ENCODE results near the gene PPM1F. TPM values are rescaled to one million over a fixed set of nuclear protein-coding genes. Genes with fewer than 3 reads are reported as not detected.

The PPM1F gene
- polyA plus RNA-seq, 2 of the 4 experiments (the other 2 are of a cell fraction) = 11.0 to 14.2 TPM

DNA sequence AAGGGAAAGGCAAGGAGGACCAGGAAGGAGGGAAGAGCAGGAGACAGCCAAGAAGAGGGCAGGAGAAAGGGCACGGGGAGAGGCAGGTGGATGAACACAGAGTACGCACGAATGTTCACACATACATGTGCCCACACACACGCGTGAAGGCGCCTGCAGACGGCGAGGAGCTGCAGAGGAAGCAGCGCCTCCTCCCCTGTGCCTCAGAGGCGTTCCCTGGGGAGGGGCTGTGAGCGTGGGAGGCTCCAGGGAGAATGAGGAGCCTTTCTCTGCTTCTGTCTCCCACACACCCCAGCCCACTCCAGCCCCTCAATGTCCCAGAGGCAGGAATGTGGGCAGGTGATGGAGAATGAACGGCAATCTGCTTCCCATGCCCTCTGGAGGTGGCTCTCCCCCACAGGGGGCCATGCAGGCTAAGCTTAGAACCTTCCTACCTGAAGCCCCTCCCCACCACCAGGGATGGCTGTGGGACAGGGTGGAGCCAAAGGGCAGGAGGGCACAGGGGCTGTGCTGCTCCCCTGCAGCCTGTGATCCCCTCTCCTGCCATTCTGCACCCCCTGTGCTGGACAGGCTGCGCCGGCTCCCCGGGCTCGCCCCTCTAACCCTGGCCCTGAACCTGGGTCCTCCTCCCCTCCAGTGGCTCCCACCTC, 25.3 kb downstream of the PPM1F start:
- CTCF ChIA-PET = interaction anchor here (1.4 to 4.4 kb wide), 2 partner anchors 10 kb away, joined by 3 to 34 read pairs; no protein-coding TSS in a partner anchor

DNA sequence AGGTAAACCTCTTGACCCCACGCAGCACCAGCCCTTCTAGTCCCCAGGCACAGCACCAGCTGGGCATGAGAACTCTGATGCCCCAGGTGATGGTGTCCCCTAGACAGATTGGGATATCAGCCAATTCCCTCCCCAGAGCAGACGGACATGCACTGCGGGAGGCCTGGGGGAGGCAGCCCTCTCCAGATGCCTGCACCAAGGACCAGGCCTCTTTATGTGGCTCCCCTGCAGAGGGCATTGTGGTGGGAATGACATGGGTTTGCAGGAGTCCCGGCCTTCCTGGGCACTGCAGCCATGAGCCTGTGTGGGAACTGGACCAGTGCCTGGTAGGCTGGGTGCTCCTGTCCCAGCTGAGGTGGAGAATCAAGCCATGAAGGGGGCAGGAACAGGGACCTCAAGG, 25.9 kb downstream of the PPM1F start:
- no peak overlapping the region for H3K4me3 ChIP-seq
- 100% methylated on average over 1 of the region's 4 CpGs for WGBS (ENCODE audit: missing lambda C conversion rate)
- ATAC-seq (peak; percentile 23 to 31; a peak in 2 of 6 replicates), FAIRE-seq (no peak), DNase-seq (ENCODE audit: low read depth in 1 of 2, low spot score in 1 of 2) (no peak)
- no peak overlapping the region for H3K4me2 ChIP-seq
- no peak for TF ChIP-seq HEYL (CRISPR knock-in tag; IDR thresholded peaks at IDR 0.05)
- TF ChIP-seq TFCP2L1 (CRISPR knock-in tag; IDR thresholded peaks at IDR 0.05) = no peak
- TF ChIP-seq, protein P1, sequence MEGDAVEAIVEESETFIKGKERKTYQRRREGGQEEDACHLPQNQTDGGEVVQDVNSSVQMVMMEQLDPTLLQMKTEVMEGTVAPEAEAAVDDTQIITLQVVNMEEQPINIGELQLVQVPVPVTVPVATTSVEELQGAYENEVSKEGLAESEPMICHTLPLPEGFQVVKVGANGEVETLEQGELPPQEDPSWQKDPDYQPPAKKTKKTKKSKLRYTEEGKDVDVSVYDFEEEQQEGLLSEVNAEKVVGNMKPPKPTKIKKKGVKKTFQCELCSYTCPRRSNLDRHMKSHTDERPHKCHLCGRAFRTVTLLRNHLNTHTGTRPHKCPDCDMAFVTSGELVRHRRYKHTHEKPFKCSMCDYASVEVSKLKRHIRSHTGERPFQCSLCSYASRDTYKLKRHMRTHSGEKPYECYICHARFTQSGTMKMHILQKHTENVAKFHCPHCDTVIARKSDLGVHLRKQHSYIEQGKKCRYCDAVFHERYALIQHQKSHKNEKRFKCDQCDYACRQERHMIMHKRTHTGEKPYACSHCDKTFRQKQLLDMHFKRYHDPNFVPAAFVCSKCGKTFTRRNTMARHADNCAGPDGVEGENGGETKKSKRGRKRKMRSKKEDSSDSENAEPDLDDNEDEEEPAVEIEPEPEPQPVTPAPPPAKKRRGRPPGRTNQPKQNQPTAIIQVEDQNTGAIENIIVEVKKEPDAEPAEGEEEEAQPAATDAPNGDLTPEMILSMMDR (IDR thresholded peaks at IDR 0.05) = no peak
- TF ChIP-seq HOXB13 (CRISPR knock-in tag; IDR thresholded peaks at IDR 0.05; ENCODE audit: low read depth) = no peak
- TF ChIP-seq KDM1A (IDR thresholded peaks at IDR 0.05; ENCODE audit: low read depth) = no peak
- TF ChIP-seq EHMT2 (IDR thresholded peaks at IDR 0.05; ENCODE audit: low read depth) = no peak
- TF ChIP-seq HOXB5 (CRISPR knock-in tag; IDR thresholded peaks at IDR 0.05) = no peak
- TF ChIP-seq GATA3 (IDR thresholded peaks at IDR 0.05; ENCODE audit: borderline replicate concordance) = no peak
- TF ChIP-seq POLR2AphosphoS2 (conservative IDR thresholded peaks at IDR 0.05; ENCODE audit: low read length) = no peak
- POLR2A ChIA-PET = no interaction called here
- H3K27ac ChIP-seq = no peak overlapping the region
- CTCF ChIA-PET = interaction anchor here (4.4 kb wide), 1 partner anchor 11 kb away, joined by 34 read pairs; no protein-coding TSS in a partner anchor
- H3K9me3 ChIP-seq = no peaks in the 10 kb centered on the region
- no peaks in the 10 kb centered on the region for H3K4me1 ChIP-seq

More for the DNA sequence above, 25.3 kb downstream of the PPM1F start:
- POLR2A ChIA-PET = no interaction called here
- FAIRE-seq = no peak
- 96% methylated on average over 15 of the region's 16 CpGs for WGBS (ENCODE audit: missing lambda C conversion rate)
- no peak for ATAC-seq
- H3K4me3 ChIP-seq = no peak overlapping the region
- H3K4me2 ChIP-seq = no peak overlapping the region
- TF ChIP-seq NPAS2 (CRISPR knock-in tag; IDR thresholded peaks at IDR 0.05; ENCODE audit: borderline replicate concordance) = no peak
- no peak for TF ChIP-seq RCOR1 (IDR thresholded peaks at IDR 0.05; ENCODE audit: low read depth, low read length)
- no peak for TF ChIP-seq GATA3 (IDR thresholded peaks at IDR 0.05; ENCODE audit: borderline replicate concordance)
- no peak for TF ChIP-seq CEBPB (IDR thresholded peaks at IDR 0.05)
- TF ChIP-seq ESRRA (IDR thresholded peaks at IDR 0.05; ENCODE audit: borderline replicate concordance, low read length) = no peak
- TF ChIP-seq, protein P2, sequence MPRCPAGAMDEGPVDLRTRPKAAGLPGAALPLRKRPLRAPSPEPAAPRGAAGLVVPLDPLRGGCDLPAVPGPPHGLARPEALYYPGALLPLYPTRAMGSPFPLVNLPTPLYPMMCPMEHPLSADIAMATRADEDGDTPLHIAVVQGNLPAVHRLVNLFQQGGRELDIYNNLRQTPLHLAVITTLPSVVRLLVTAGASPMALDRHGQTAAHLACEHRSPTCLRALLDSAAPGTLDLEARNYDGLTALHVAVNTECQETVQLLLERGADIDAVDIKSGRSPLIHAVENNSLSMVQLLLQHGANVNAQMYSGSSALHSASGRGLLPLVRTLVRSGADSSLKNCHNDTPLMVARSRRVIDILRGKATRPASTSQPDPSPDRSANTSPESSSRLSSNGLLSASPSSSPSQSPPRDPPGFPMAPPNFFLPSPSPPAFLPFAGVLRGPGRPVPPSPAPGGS (IDR thresholded peaks at IDR 0.05) = no peak
- no peak overlapping the region for H3K27ac ChIP-seq
- H3K4me1 ChIP-seq = no peaks in the 10 kb centered on the region
- no peaks in the 10 kb centered on the region for H3K9me3 ChIP-seq
- no peak for DNase-seq (ENCODE audit: low read depth in 1 of 2, low spot score in 1 of 2)

DNA sequence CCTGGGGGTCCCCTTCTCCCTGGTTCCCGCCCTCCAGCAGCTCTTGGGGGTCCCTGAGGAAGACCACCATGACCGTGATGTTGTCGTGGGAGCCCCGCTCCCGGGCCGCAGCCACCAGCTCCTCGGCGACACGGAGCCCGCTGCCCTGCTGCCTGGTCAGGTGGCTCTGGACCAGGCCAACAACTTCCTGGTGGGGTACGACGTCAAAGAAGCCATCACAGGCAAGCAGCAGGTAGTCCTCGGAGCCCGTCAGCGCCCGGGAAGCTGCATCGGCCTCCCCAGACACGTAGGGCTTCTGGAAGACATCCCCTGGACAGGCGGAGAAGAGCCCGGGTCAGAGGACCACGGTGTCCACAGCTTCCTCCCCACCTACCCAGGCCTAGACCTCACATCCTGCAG, 29.5 kb downstream of the PPM1F start:
- 80% methylated on average over 2 of the region's 21 CpGs for WGBS (ENCODE audit: missing lambda C conversion rate)
- H3K9me3 ChIP-seq = no peaks in the 10 kb centered on the region
- no peak overlapping the region for H3K4me3 ChIP-seq
- no peak for DNase-seq (ENCODE audit: low read depth in 1 of 2, low spot score in 1 of 2)
- FAIRE-seq = no peak
- no peak overlapping the region for H3K4me2 ChIP-seq
- ChIA-PET CTCF (interaction anchor here (0.6 to 5.8 kb wide), 3 partner anchors 13 to 148 kb away, joined by 3 to 31 read pairs (median 3); no protein-coding TSS in a partner anchor), POLR2A (no interaction called here)
- no peaks in the 10 kb centered on the region for H3K4me1 ChIP-seq
- H3K27ac ChIP-seq = no peak overlapping the region
- no peak for ATAC-seq
- TF ChIP-seq, protein P3, sequence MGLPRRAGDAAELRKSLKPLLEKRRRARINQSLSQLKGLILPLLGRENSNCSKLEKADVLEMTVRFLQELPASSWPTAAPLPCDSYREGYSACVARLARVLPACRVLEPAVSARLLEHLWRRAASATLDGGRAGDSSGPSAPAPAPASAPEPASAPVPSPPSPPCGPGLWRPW (IDR thresholded peaks at IDR 0.05) = no peak
- TF ChIP-seq KDM5A (IDR thresholded peaks at IDR 0.05) (no peak), EHMT2 (IDR thresholded peaks at IDR 0.05; ENCODE audit: low read depth) (no peak), FOSB (CRISPR knock-in tag; IDR thresholded peaks at IDR 0.05) (no peak), CBX8 (IDR thresholded peaks at IDR 0.05) (no peak), NR3C1 (IDR thresholded peaks at IDR 0.05) (no peak), RFX5 (IDR thresholded peaks at IDR 0.05) (no peak), ZNF302 (CRISPR knock-in tag; IDR thresholded peaks at IDR 0.05) (no peak), SREBF2 (IDR thresholded peaks at IDR 0.05) (no peak)
- TF ChIP-seq, protein P4, sequence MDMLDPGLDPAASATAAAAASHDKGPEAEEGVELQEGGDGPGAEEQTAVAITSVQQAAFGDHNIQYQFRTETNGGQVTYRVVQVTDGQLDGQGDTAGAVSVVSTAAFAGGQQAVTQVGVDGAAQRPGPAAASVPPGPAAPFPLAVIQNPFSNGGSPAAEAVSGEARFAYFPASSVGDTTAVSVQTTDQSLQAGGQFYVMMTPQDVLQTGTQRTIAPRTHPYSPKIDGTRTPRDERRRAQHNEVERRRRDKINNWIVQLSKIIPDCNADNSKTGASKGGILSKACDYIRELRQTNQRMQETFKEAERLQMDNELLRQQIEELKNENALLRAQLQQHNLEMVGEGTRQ (IDR thresholded peaks at IDR 0.05) = no peak
- TF ChIP-seq, protein P5, sequence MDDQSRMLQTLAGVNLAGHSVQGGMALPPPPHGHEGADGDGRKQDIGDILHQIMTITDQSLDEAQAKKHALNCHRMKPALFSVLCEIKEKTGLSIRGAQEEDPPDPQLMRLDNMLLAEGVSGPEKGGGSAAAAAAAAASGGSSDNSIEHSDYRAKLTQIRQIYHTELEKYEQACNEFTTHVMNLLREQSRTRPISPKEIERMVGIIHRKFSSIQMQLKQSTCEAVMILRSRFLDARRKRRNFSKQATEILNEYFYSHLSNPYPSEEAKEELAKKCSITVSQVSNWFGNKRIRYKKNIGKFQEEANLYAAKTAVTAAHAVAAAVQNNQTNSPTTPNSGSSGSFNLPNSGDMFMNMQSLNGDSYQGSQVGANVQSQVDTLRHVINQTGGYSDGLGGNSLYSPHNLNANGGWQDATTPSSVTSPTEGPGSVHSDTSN (IDR thresholded peaks at IDR 0.05) = no peak
- TF ChIP-seq, protein P6, sequence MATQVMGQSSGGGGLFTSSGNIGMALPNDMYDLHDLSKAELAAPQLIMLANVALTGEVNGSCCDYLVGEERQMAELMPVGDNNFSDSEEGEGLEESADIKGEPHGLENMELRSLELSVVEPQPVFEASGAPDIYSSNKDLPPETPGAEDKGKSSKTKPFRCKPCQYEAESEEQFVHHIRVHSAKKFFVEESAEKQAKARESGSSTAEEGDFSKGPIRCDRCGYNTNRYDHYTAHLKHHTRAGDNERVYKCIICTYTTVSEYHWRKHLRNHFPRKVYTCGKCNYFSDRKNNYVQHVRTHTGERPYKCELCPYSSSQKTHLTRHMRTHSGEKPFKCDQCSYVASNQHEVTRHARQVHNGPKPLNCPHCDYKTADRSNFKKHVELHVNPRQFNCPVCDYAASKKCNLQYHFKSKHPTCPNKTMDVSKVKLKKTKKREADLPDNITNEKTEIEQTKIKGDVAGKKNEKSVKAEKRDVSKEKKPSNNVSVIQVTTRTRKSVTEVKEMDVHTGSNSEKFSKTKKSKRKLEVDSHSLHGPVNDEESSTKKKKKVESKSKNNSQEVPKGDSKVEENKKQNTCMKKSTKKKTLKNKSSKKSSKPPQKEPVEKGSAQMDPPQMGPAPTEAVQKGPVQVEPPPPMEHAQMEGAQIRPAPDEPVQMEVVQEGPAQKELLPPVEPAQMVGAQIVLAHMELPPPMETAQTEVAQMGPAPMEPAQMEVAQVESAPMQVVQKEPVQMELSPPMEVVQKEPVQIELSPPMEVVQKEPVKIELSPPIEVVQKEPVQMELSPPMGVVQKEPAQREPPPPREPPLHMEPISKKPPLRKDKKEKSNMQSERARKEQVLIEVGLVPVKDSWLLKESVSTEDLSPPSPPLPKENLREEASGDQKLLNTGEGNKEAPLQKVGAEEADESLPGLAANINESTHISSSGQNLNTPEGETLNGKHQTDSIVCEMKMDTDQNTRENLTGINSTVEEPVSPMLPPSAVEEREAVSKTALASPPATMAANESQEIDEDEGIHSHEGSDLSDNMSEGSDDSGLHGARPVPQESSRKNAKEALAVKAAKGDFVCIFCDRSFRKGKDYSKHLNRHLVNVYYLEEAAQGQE (IDR thresholded peaks at IDR 0.05) = no peak
- TF ChIP-seq, protein P7, sequence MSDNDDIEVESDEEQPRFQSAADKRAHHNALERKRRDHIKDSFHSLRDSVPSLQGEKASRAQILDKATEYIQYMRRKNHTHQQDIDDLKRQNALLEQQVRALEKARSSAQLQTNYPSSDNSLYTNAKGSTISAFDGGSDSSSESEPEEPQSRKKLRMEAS (IDR thresholded peaks at IDR 0.05) = no peak
